Endodermal cell (in vitro differentiated cells): ENCODE measurements around the gene FHOD1. TPM values are rescaled to one million over a fixed set of nuclear protein-coding genes. Genes with fewer than 3 reads are reported as not detected.

Source experiments
- DNase-seq: peaks from one replicate; pipeline ENCODE4 v3.0.0-alpha.2; 2017
- H3K27ac ChIP-seq: 2 replicates; pipeline ENCODE4 v1.5.1; 2013; ENCODE audit warnings: mild to moderate bottlenecking, low read depth, low read length, moderate library complexity
- H3K27me3 ChIP-seq: 2 replicates; pipeline ENCODE4 v1.6.1; 2013; ENCODE audit warnings: mild to moderate bottlenecking, low read length, moderate library complexity; ENCODE audit not compliant: insufficient read depth, control insufficient read depth, poor library complexity, severe bottlenecking
- H3K36me3 ChIP-seq: 2 replicates; pipeline ENCODE4 v1.7.0; 2013; ENCODE audit warnings: mild to moderate bottlenecking, low read length, moderate library complexity; ENCODE audit not compliant: control insufficient read depth, insufficient read depth
- H3K4me1 ChIP-seq: one replicate; pipeline ENCODE4 v1.7.0; 2013; ENCODE audit warnings: low read length; ENCODE audit not compliant: control insufficient read depth, insufficient read depth
- H3K4me3 ChIP-seq: 2 replicates; pipeline ENCODE4 v1.5.1; 2013; ENCODE audit warnings: mild to moderate bottlenecking, low read length, moderate library complexity
- H3K9ac ChIP-seq: 2 replicates; pipeline ENCODE4 v1.6.1; 2013; ENCODE audit warnings: mild to moderate bottlenecking, low read length, moderate library complexity; ENCODE audit not compliant: poor library complexity, severe bottlenecking; ENCODE audit errors: extremely low read depth
- H3K9me3 ChIP-seq: 2 replicates; pipeline ENCODE4 v1.6.1; 2013; ENCODE audit warnings: mild to moderate bottlenecking, low read length, moderate library complexity; ENCODE audit not compliant: control insufficient read depth
- H3K27ac Mint-ChIP-seq: 2 replicates; pipeline ENCODE4 v1.8.0; 2020; ENCODE audit warnings: mixed read lengths
- H3K27me3 Mint-ChIP-seq: 2 replicates; pipeline ENCODE4 v1.8.0; 2021; ENCODE audit warnings: mild to moderate bottlenecking, mixed read lengths; ENCODE audit not compliant: insufficient read depth
- H3K36me3 Mint-ChIP-seq: 2 replicates; pipeline ENCODE4 v1.8.0; 2020; ENCODE audit warnings: low read depth, mixed read lengths
- H3K4me1 Mint-ChIP-seq: 2 replicates; pipeline ENCODE4 v1.8.0; 2020; ENCODE audit warnings: mixed read lengths
- H3K4me3 Mint-ChIP-seq: 2 replicates; pipeline ENCODE4 v1.8.0; 2020; ENCODE audit warnings: mild to moderate bottlenecking, moderate library complexity, mixed read lengths
- H3K9me3 Mint-ChIP-seq: 2 replicates; pipeline ENCODE4 v1.8.0; 2020; ENCODE audit warnings: mild to moderate bottlenecking, mixed read lengths
- WGBS, 2 experiments: methylation state at CpG; one replicate each; pipeline versions ENCODE4 v1.1.5 to v1.1.7; 2013; ENCODE audit warnings: missing lambda C conversion rate in 2 of 2, mixed read lengths in 1 of 2; ENCODE audit not compliant: insufficient coverage in 1 of 2, insufficient read length in 1 of 2; 5-methylcytosine and 5-hydroxymethylcytosine counted together
- total RNA-seq, 2 donors: library from RNA; stranded (reverse); fragmentation: NEBNext Ultra II Directional in 1 of 2; extraction: Animal tissue kit (Norgen Biotek cat#: 25700) in 1 of 2; gene quantifications; 2 replicates in 1 of 2; 3 replicates in 1 of 2; pipeline ENCODE4 v1.2.1, GENCODE V29; 2021
- TF ChIP-seq, protein P1 (sequence below): fragments of 200-600 bp; sonication (generic); conservative IDR thresholded peaks from 2 replicates; pipeline ENCODE4 v1.5.0; 2021; ENCODE audit warnings: antibody characterized with exemption, mild to moderate bottlenecking

Gene FHOD1
- total RNA-seq, 2 donors from 2014 or later = 51.7 to 71.9 TPM

- Histone ChIP-seq H3K9me3 (no peaks in the 10 kb centered on the region), H3K9ac (no peak overlapping the region), H3K27ac (no peak overlapping the region), H3K27me3 (no peaks in the 10 kb centered on the region), H3K36me3 (peaks cover 35% of the 10 kb centered on the region), H3K4me1 (peaks cover 4% of the 10 kb centered on the region), H3K4me3 (no peak overlapping the region)
- TF ChIP-seq, protein P1, sequence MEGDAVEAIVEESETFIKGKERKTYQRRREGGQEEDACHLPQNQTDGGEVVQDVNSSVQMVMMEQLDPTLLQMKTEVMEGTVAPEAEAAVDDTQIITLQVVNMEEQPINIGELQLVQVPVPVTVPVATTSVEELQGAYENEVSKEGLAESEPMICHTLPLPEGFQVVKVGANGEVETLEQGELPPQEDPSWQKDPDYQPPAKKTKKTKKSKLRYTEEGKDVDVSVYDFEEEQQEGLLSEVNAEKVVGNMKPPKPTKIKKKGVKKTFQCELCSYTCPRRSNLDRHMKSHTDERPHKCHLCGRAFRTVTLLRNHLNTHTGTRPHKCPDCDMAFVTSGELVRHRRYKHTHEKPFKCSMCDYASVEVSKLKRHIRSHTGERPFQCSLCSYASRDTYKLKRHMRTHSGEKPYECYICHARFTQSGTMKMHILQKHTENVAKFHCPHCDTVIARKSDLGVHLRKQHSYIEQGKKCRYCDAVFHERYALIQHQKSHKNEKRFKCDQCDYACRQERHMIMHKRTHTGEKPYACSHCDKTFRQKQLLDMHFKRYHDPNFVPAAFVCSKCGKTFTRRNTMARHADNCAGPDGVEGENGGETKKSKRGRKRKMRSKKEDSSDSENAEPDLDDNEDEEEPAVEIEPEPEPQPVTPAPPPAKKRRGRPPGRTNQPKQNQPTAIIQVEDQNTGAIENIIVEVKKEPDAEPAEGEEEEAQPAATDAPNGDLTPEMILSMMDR = no peak
- Mint-ChIP-seq H3K36me3 (no peaks in the 10 kb centered on the region), H3K4me3 (no peak overlapping the region), H3K9me3 (no peaks in the 10 kb centered on the region), H3K27me3 (peaks cover 23% of the 10 kb centered on the region), H3K27ac (no peak overlapping the region), H3K4me1 (peaks cover 14% of the 10 kb centered on the region)
- WGBS, 2 experiments = 95 to 100% methylated on average over 1 to 4 of the region's 4 CpGs
- DNase-seq = no peak
Observed at GRCh38 chr16:67252609-67253497, 5.6 kb upstream of the FHOD1 start.

GRCh38 chr16:67250045-67250327 lies 2.7 kb upstream of the FHOD1 start:
- H3K9me3 Mint-ChIP-seq = no peaks in the 10 kb centered on the region
- H3K27ac ChIP-seq = no peak overlapping the region
- peak overlapping the region; percentile 89 for H3K4me3 ChIP-seq
- H3K4me3 Mint-ChIP-seq = peak overlapping the region; percentile 86
- 73 to 95% methylated on average over 3 to 4 of the region's 4 CpGs for WGBS, 2 experiments
- H3K4me1 ChIP-seq = peaks cover 5% of the 10 kb centered on the region
- DNase-seq = no peak
- H3K36me3 ChIP-seq = peaks cover 22% of the 10 kb centered on the region
- no peaks in the 10 kb centered on the region for H3K9me3 ChIP-seq
- peak overlapping the region; percentile 55 for H3K9ac ChIP-seq
- H3K27ac Mint-ChIP-seq = no peak overlapping the region
- TF ChIP-seq, protein P1 = no peak
- H3K36me3 Mint-ChIP-seq = no peaks in the 10 kb centered on the region
- peaks cover 23% of the 10 kb centered on the region for H3K4me1 Mint-ChIP-seq
- no peaks in the 10 kb centered on the region for H3K27me3 ChIP-seq
- H3K27me3 Mint-ChIP-seq = peaks cover 27% of the 10 kb centered on the region

DNA sequence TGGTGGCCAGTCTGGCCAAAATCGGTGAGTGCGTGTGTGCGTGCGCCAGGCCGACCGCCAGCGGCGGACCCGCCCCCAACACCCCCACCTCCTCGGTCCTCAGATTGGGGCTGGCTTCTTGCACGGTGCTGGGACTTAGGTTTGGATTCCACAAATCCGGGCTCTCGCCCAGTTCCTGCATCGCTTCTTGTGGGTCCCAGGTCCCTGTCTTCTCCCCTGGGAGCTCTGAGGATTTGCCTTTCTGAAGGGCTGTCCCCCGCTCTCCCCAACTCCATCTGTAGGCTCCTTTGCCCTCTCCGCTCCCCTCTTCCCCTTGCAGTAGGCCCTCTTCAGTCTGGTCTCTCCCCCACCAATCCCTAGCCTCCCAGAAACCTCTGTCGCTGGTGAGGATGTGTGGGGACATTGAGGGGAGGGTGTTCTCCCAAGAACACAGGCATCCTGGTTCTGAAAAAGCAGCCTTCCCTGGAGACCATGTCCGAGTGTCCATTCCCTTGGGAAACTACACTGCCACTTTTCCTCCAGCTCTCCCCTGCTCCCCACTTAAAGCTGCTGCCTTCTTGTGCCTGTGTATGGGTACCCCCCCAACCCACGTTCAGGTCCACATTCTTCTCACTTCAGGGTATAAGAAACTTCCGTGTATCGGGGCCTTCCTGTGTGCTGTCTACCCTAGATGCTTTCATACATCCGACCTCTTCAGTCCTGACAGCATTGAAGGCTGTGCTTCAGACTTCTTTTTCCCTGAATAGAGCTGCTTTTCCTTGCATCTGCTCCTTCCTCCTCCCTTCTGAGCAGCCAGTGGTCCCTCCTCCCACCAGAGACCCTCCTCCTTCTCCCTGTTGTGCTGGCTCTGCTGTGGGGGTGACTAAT lies 2.1 kb upstream of the FHOD1 start:
- no peaks in the 10 kb centered on the region for H3K36me3 Mint-ChIP-seq
- DNase-seq = no peak
- Histone ChIP-seq H3K4me1 (peaks cover 10% of the 10 kb centered on the region), H3K9ac (peak overlapping the region; percentile 55), H3K9me3 (no peaks in the 10 kb centered on the region), H3K36me3 (peaks cover 22% of the 10 kb centered on the region), H3K27me3 (no peaks in the 10 kb centered on the region), H3K4me3 (peak overlapping the region; percentile 89), H3K27ac (no peak overlapping the region)
- no peak overlapping the region for H3K27ac Mint-ChIP-seq
- 20% methylated on average over 16 to 22 of the region's 22 CpGs for WGBS, 2 experiments
- H3K4me1 Mint-ChIP-seq = peaks cover 24% of the 10 kb centered on the region
- H3K4me3 Mint-ChIP-seq = peak overlapping the region; percentile 86
- TF ChIP-seq, protein P1 = no peak
- H3K9me3 Mint-ChIP-seq = no peaks in the 10 kb centered on the region
- H3K27me3 Mint-ChIP-seq = peaks cover 27% of the 10 kb centered on the region
